ENCODE results near the gene RMP24. TPM values are rescaled to one million over a fixed set of nuclear protein-coding genes. Genes with fewer than 3 reads are reported as not detected.

Gene RMP24

GRCh38 chr18:36025025-36025424 lies 52.5 kb downstream of the RMP24 start:
- DNase-seq (ENCODE audit: low read depth in 4 of 4, low spot score in 3 of 4) = peak in 1 of 4 donors; percentile 14

- no peak for DNase-seq (ENCODE audit: low read depth in 4 of 4, low spot score in 3 of 4)
These were observed 56.4 kb downstream of the RMP24 start for GRCh38 chr18:36028859-36029258.

Other genes with a start within 250 kb of the RMP24 start
- 10 to 100 TPM; 62.4 to 73.4 (median 69.8) TPM for gene RPRD1A, start 94.9 kb downstream of the RMP24 start, polyA plus RNA-seq (ENCODE audit: insufficient read length in 4 of 4)
- 10 to 100 TPM; 79.0 to 87.9 (median 85.2) TPM for gene SLC39A6, start 156.7 kb downstream of the RMP24 start, polyA plus RNA-seq (ENCODE audit: insufficient read length in 4 of 4)
- gene ELP2, start 157.2 kb downstream of the RMP24 start, polyA plus RNA-seq (ENCODE audit: insufficient read length in 4 of 4) = 100 to 1,000 TPM in 2 of 4 donors, 10 to 100 TPM in 2; 82.7 to 104 (median 101) TPM
- 1 to 10 TPM in 1 of 4 donors, under 1 TPM in 3; 0.40 to 1.1 (median 0.82) TPM for gene MOCOS, start 214.8 kb downstream of the RMP24 start, polyA plus RNA-seq (ENCODE audit: insufficient read length in 4 of 4)

Measured in right renal pelvis (tissue), 4 donors.